Common myeloid progenitor, CD34-positive (primary cell): ENCODE data around the gene SLC6A8.
"Not testable (repeated sequence)": the region's sequence is repeated elsewhere in the genome, so short reads cannot be mapped to it uniquely, and the experiment has no call there.

ENCODE experiments used
- CTCF ChIA-PET: fragments of 350-600 bp; sonication (Branson Sonifier 250); formaldehyde crosslinking; loops from one replicate; lab custom pipeline; 2021; ENCODE audit warnings: antibody characterized with exemption; lab: Charles Lee
- POLR2A ChIA-PET: fragments of 350-600 bp; sonication (Branson Sonifier 250); formaldehyde crosslinking; loops from one replicate; lab custom pipeline; 2021; ENCODE audit warnings: antibody characterized with exemption; lab: Charles Lee
- DNase-seq, 3 donors: peaks; one replicate each; pipeline versions ENCODE4 v3.0.0 to v3.0.0-alpha.2; 2013
- H3K27ac ChIP-seq, 2 experiments: 1 replicate in 1 of 2; 2 replicates in 1 of 2; pipeline ENCODE4 v1.7.0; 2013; ENCODE audit warnings: inconsistent platforms in 2 of 2, low read length in 2 of 2, mild to moderate bottlenecking in 2 of 2, low read depth in 1 of 2, moderate library complexity in 1 of 2; ENCODE audit not compliant: severe bottlenecking in 2 of 2, insufficient read depth in 1 of 2, poor library complexity in 1 of 2
- H3K27me3 ChIP-seq, 5 experiments: replicated peaks in 2 of 5; 1 replicate in 3 of 5; 2 replicates in 2 of 5; pipeline versions ENCODE4 v1.6.1 to v1.7.0; 2013; ENCODE audit warnings: low read length in 4 of 5, mild to moderate bottlenecking in 2 of 5, moderate library complexity in 2 of 5, inconsistent platforms in 1 of 5; ENCODE audit not compliant: insufficient read depth in 5 of 5, control insufficient read depth in 4 of 5
- H3K36me3 ChIP-seq, 4 experiments: 1 replicate in 2 of 4; 2 replicates in 2 of 4; pipeline versions ENCODE4 v1.6.1 to v1.7.0; 2013; ENCODE audit warnings: low read length in 3 of 4, control low read depth in 1 of 4, mild to moderate bottlenecking in 1 of 4; ENCODE audit not compliant: control insufficient read depth in 4 of 4, insufficient read depth in 4 of 4
- H3K4me1 ChIP-seq, 4 experiments: 1 replicate in 3 of 4; 2 replicates in 1 of 4; pipeline versions ENCODE4 v1.6.1 to v1.7.1; 2013; ENCODE audit warnings: low read length in 3 of 4, mild to moderate bottlenecking in 3 of 4, control low read depth in 1 of 4, inconsistent platforms in 1 of 4, moderate library complexity in 1 of 4; ENCODE audit not compliant: control insufficient read depth in 4 of 4, insufficient read depth in 4 of 4; ENCODE audit errors: control extremely low read depth in 1 of 4
- H3K4me3 ChIP-seq, 7 experiments: 1 replicate in 4 of 7; 2 replicates in 3 of 7; pipeline versions ENCODE4 v1.5.1 to v1.7.0; 2013; ENCODE audit warnings: mild to moderate bottlenecking in 7 of 7, low read length in 6 of 7, moderate library complexity in 6 of 7, inconsistent platforms in 2 of 7, low read depth in 2 of 7, control low read depth in 1 of 7; ENCODE audit not compliant: insufficient read depth in 4 of 7, control insufficient read depth in 1 of 7; ENCODE audit errors: extremely low read depth in 1 of 7
- H3K9me3 ChIP-seq, 5 experiments: 1 replicate in 4 of 5; 2 replicates in 1 of 5; pipeline versions ENCODE4 v1.6.1 to v1.7.1; 2013; ENCODE audit warnings: low read length in 4 of 5, mild to moderate bottlenecking in 2 of 5, inconsistent platforms in 1 of 5, low read depth in 1 of 5, moderate library complexity in 1 of 5; ENCODE audit not compliant: control insufficient read depth in 4 of 5, insufficient read depth in 2 of 5; ENCODE audit errors: control extremely low read depth in 1 of 5
- WGBS: methylation state at CpG from one replicate; pipeline ENCODE4 v1.1.5; 2013; ENCODE audit not compliant: insufficient coverage; 5-methylcytosine and 5-hydroxymethylcytosine counted together

The SLC6A8 gene

DNA sequence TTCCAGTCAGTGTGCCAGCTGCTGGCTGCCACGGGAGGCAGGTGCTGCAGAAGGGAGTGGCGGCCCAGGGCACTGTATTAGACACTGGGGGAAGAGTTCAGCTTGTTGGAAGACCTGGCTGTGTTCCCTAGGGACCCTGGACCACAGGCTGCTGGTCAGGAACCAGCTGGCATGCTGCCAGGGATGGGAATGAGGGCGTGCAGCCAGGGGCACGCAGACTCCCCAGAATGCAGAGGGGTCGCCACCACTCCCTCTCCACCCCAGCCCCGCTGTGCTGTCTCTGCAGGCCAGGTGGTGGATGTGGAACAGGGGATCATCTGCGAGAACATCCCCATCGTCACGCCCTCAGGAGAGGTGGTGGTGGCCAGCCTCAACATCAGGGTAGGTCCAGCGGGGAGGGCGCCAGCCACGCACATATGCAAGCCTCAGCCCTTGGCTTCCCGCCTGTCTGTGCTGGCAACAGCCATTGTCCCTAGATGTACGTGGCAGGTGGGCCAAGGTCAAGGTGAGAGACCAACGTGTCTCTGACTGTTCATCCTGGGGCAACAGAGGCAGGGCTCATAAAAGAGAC, 49.2 kb downstream of the SLC6A8 start:
- H3K4me1 ChIP-seq = peaks cover 0 to 4% (median 0%) of the 10 kb centered on the region in 4 experiments
- H3K27me3 ChIP-seq = no peaks in the 10 kb centered on the region
- H3K4me3 ChIP-seq = no peak overlapping the region
- ChIA-PET CTCF (interaction anchor here (0.6 kb wide), 1 partner anchor 193 kb away, joined by 3 read pairs; no protein-coding TSS in a partner anchor), POLR2A (no interaction called here)
- peaks cover 0 to 7% (median 0%) of the 10 kb centered on the region in 5 experiments for H3K9me3 ChIP-seq
- no peak for DNase-seq
- whole genome bisulfite sequencing = 91% methylated on average over 13 of the region's 15 CpGs
- H3K36me3 ChIP-seq = peaks cover 0 to 4% (median 0%) of the 10 kb centered on the region in 4 experiments
- no peak overlapping the region for H3K27ac ChIP-seq

DNA sequence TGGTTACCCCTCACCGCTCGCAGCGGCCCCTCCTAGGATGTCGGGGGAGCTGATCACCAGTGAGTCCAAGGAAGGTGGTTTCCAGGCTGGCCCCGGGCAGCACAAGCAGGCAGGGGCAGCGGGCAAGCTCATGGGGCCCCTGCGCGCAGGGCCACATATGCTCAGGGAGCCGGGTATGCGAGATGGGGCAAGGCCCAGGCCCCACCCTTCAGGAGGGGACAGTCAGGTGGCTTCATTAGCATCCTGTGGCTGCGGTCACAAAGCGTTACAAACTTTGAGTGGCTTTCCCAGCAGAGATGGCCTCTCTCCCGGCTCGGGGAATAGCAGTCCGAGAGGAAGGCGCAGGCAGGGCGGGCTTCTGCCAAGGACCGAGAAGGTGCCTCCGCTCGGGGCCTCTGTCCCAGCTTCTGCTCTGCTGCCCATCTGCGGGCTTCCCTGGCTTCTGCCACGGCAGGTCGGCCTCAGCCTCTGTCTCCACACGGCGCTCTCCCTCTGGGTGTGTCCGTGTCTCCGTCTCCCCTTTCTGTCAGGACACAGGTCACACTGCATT, 50.4 kb downstream of the SLC6A8 start:
- 93% methylated on average over 18 of the region's 27 CpGs for WGBS
- peaks cover 0 to 4% (median 0%) of the 10 kb centered on the region in 4 experiments for H3K4me1 ChIP-seq
- H3K27me3 ChIP-seq = no peaks in the 10 kb centered on the region
- ChIA-PET CTCF (no interaction called here), POLR2A (no interaction called here)
- no peak overlapping the region for H3K4me3 ChIP-seq
- no peak for DNase-seq
- H3K27ac ChIP-seq = no peak overlapping the region
- no peaks in the 10 kb centered on the region for H3K9me3 ChIP-seq
- H3K36me3 ChIP-seq = peaks cover 0 to 4% (median 0%) of the 10 kb centered on the region in 4 experiments

DNA sequence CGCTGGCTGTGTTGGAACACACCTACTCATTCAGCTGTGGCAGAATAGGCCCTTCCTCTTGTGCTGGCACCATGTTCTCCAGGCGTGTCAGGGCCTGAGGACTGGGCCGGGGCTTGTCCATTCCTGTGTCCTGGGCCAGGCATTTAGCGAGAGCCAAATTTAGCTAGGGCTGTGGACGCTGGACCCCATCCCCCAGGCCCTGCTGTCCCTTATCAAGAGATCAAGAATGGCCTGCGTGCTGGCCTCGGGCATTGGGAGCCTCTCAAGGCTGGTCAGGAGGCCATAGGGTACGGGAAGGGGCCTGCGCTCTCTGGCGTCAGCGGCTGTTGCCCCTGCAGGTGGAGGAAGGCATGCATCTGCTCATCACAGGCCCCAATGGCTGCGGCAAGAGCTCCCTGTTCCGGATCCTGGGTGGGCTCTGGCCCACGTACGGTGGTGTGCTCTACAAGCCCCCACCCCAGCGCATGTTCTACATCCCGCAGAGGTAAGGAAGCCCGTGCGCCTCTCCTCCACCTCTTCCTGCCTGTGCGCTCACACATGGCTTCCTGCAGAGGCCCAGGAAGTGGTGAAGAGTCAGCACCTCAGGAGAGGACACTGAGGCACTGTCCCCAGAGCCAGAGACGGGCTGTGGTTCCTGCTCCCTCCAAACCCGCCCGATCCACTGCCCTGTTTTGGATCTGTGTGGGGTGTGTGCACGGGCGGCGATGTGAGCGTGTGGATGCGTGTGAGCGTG, 52.2 kb downstream of the SLC6A8 start:
- peaks cover 0 to 4% (median 0%) of the 10 kb centered on the region in 4 experiments for H3K36me3 ChIP-seq
- no peak overlapping the region for H3K4me3 ChIP-seq
- WGBS = 89% methylated on average over 23 of the region's 29 CpGs
- H3K27ac ChIP-seq = no peak overlapping the region
- no peaks in the 10 kb centered on the region for H3K9me3 ChIP-seq
- H3K27me3 ChIP-seq = no peaks in the 10 kb centered on the region
- H3K4me1 ChIP-seq = peaks cover 0 to 4% (median 1%) of the 10 kb centered on the region in 4 experiments
- DNase-seq = no peak
- ChIA-PET POLR2A (no interaction called here), CTCF (no interaction called here)

DNA sequence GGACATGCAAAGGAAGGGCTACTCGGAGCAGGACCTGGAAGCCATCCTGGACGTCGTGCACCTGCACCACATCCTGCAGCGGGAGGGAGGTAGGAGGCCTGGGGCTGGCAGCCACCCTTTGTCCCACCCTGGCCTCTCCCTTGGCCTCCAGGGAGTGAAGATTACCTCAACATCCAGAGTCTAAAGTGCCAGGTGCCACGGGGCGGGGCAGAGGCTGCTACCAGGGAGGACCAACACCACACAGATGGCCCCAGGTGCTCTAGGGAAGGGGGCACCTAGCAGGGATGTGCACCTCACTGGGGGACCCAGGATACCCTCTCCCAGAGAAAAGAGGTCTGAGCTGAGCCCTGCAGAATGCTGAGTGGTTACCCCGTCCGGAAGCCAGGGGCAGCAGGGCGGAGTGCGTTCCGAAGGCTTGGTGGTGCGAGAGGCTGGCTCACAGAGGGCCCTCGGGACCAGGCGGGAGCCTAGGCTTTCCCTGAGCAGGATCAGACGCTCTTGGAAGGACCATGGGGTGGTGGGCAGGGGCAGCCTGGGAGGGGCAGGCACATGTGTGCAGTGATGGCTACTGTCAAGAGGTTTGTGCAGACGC, 53.0 kb downstream of the SLC6A8 start:
- no peak for DNase-seq
- Histone ChIP-seq H3K4me1 (peaks cover 0 to 4% (median 3%) of the 10 kb centered on the region in 4 experiments), H3K36me3 (peaks cover 0 to 4% (median 0%) of the 10 kb centered on the region in 4 experiments), H3K27me3 (peaks cover 0 to 1% (median 0%) of the 10 kb centered on the region in 5 experiments), H3K9me3 (no peaks in the 10 kb centered on the region), H3K27ac (no peak overlapping the region), H3K4me3 (no peak overlapping the region)
- 87% methylated on average over 12 of the region's 16 CpGs for WGBS
- ChIA-PET POLR2A (no interaction called here), CTCF (no interaction called here)

DNA sequence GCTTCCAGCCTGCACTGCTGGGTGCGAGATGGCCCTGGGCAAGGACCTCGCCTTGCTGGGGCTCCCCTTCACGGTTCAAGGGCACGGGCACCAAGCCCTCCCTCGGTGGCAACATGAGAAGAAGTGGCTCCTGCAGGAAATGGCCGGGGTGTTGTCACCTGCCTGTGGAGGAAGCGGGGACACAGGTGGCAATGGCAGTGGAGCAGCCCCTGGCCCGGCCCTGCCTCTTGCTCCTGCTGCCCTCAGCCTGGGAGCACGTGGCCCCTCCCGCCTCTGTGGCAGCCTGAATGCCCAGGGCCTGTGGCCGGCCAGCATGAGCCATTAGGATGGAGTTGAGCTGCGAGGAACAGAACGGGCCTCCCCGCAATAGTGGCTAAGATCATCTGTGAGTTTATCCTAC, 53.7 kb downstream of the SLC6A8 start:
- ChIA-PET POLR2A (no interaction called here), CTCF (no interaction called here)
- Histone ChIP-seq H3K27ac (no peak overlapping the region), H3K4me3 (no peak overlapping the region), H3K9me3 (no peaks in the 10 kb centered on the region), H3K36me3 (peaks cover 0 to 4% (median 0%) of the 10 kb centered on the region in 4 experiments), H3K4me1 (peaks cover 0 to 4% (median 3%) of the 10 kb centered on the region in 4 experiments), H3K27me3 (peaks cover 0 to 1% (median 0%) of the 10 kb centered on the region in 5 experiments)
- no peak for DNase-seq
- 84% methylated on average over 11 of the region's 14 CpGs for WGBS

DNA sequence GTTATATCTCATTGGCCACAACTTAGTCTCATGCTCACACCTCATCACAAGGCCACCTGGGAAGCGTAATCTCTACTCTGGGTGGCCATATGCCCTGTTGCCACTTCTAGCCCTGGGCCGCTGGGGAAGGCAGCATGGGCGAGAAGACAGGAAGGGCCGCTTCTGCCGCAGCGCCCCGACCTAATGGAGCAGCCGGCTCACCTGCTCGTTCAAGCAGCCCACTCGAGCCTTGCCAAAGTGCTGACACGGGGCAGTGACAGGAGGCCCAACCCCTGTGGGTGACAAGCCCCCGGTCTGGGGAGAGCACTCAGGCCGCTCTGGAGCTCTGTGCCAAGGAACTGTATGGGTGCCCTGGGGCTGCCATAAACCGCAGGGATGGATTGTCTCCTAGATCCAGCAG, 54.4 kb downstream of the SLC6A8 start:
- CTCF ChIA-PET, H3K27ac ChIP-seq, POLR2A ChIA-PET, H3K4me3 ChIP-seq, H3K9me3 ChIP-seq, H3K27me3 ChIP-seq, H3K4me1 ChIP-seq, H3K36me3 ChIP-seq, DNase-seq: not testable (repeated sequence)
- WGBS = 96% methylated on average over 12 of the region's 14 CpGs
